B cell (primary cell): Measurements from ENCODE around the gene PHKG1.

Experiments
- EZH2 ChIP-seq: IDR thresholded peaks from 2 replicates; pipeline ENCODE4 v1.6.1; 2012; ENCODE audit warnings: borderline replicate concordance, low read depth, mild to moderate bottlenecking, moderate library complexity, low read length; ENCODE audit not compliant: insufficient read depth, poor library complexity, severe bottlenecking
- TF ChIP-seq, protein P1 (sequence below): fragments of 200-600 bp; IDR thresholded peaks from one replicate; pipeline ENCODE4 v1.8.0; 2022; ENCODE audit warnings: antibody characterized with exemption, mild to moderate bottlenecking

DNA sequence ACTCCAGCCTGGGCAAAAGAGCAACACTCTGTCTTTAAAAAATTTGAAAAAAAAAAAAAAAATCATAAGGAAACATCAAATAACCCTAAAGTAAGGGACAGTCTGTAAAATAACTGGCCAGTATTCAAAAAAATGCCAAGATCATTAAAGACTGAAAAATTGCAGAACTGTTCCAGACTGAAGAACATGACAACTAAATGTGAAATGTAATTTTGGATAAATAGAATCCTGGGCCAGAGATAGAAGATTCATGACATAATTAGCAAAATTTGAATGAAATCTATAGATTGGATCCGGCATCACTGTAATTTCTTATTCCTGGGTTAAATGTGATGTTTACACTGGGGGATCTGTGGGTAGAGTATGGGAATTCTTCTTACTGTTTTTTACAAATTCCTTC is 44.5 kb downstream of the PHKG1 start:
- TF ChIP-seq, protein P1, sequence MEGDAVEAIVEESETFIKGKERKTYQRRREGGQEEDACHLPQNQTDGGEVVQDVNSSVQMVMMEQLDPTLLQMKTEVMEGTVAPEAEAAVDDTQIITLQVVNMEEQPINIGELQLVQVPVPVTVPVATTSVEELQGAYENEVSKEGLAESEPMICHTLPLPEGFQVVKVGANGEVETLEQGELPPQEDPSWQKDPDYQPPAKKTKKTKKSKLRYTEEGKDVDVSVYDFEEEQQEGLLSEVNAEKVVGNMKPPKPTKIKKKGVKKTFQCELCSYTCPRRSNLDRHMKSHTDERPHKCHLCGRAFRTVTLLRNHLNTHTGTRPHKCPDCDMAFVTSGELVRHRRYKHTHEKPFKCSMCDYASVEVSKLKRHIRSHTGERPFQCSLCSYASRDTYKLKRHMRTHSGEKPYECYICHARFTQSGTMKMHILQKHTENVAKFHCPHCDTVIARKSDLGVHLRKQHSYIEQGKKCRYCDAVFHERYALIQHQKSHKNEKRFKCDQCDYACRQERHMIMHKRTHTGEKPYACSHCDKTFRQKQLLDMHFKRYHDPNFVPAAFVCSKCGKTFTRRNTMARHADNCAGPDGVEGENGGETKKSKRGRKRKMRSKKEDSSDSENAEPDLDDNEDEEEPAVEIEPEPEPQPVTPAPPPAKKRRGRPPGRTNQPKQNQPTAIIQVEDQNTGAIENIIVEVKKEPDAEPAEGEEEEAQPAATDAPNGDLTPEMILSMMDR, result no peak
- TF ChIP-seq EZH2, result no peak
